ENCODE results near the gene PSAPL1.

Gene PSAPL1

GRCh38 chr4:7415927-7416686 is 18.6 kb downstream of the PSAPL1 start:
- no peak for DNase-seq

GRCh38 chr4:7414736-7415510 is 19.8 kb downstream of the PSAPL1 start:
- no peak for DNase-seq

GRCh38 chr4:7414046-7414445 is 20.7 kb downstream of the PSAPL1 start:
- no peak for DNase-seq

GRCh38 chr4:7412554-7412912 is 22.2 kb downstream of the PSAPL1 start:
- no peak for DNase-seq

- no peak for DNase-seq
Measured at GRCh38 chr4:7411896-7412553, 22.7 kb downstream of the PSAPL1 start.

GRCh38 chr4:7411491-7411890 is 23.2 kb downstream of the PSAPL1 start:
- DNase-seq = no peak

- no peak for DNase-seq
Measured at GRCh38 chr4:7410446-7410845, 24.3 kb downstream of the PSAPL1 start.

GRCh38 chr4:7408166-7408565 is 26.6 kb downstream of the PSAPL1 start:
- no peak for DNase-seq

- no peak for DNase-seq
Measured at GRCh38 chr4:7403001-7403400, 31.7 kb downstream of the PSAPL1 start.

GRCh38 chr4:7402526-7402925 is 32.2 kb downstream of the PSAPL1 start:
- no peak for DNase-seq

- DNase-seq = no peak
Measured at GRCh38 chr4:7400671-7401298, 33.9 kb downstream of the PSAPL1 start.

GRCh38 chr4:7399440-7400234 is 35.1 kb downstream of the PSAPL1 start:
- no peak for DNase-seq

GRCh38 chr4:7398788-7399439 is 35.8 kb downstream of the PSAPL1 start:
- no peak for DNase-seq

- no peak for DNase-seq
Measured at GRCh38 chr4:7398104-7398423, 36.7 kb downstream of the PSAPL1 start.

GRCh38 chr4:7397206-7398103 is 37.3 kb downstream of the PSAPL1 start:
- no peak for DNase-seq

GRCh38 chr4:7396186-7396910 is 38.4 kb downstream of the PSAPL1 start:
- no peak for DNase-seq

GRCh38 chr4:7395645-7396044 is 39.1 kb downstream of the PSAPL1 start:
- no peak for DNase-seq

GRCh38 chr4:7394681-7395451 is 39.9 kb downstream of the PSAPL1 start:
- DNase-seq = no peak
